ENCODE results near the gene MAST2.

GRCh38 chr1:45983967-45984366 is 180.6 kb downstream of the MAST2 start:
- TF ChIP-seq POLR2A (IDR thresholded peaks at IDR 0.05; ENCODE audit: insufficient read depth in 1 of 2, low read depth in 2 of 2, low read length in 2 of 2): no peak
- TF ChIP-seq SIN3A (IDR thresholded peaks at IDR 0.05; ENCODE audit: borderline replicate concordance, low read depth, low read length): no peak
- TF ChIP-seq CTCF (CRISPR knock-in tag; IDR thresholded peaks at IDR 0.05): no peak
- no peak for TF ChIP-seq NFRKB (IDR thresholded peaks at IDR 0.05)
- no peak for TF ChIP-seq SMARCC2 (IDR thresholded peaks at IDR 0.05)
- TF ChIP-seq ZNF230 (CRISPR knock-in tag; IDR thresholded peaks at IDR 0.05): no peak
- no peak for TF ChIP-seq ZNF124 (CRISPR knock-in tag; IDR thresholded peaks at IDR 0.05)
- TF ChIP-seq ARID4A (CRISPR knock-in tag; IDR thresholded peaks at IDR 0.05; ENCODE audit: borderline replicate concordance): no peak
- no peak for TF ChIP-seq EZH2 (conservative IDR thresholded peaks at IDR 0.05; ENCODE audit: low read depth, low read length)
- TF ChIP-seq MAX (IDR thresholded peaks at IDR 0.05): no peak
- no peak for TF ChIP-seq RFX5 (IDR thresholded peaks at IDR 0.05; ENCODE audit: low read depth, low read length)

All from HepG2 (cell line).